HG02610 (cell line): ENCODE data around the gene LSM7.

Source experiments
- ATAC-seq: cut with Tn5 transposase; IDR thresholded peaks from one replicate; pipeline ENCODE4 v1.9.1; 2021; ENCODE audit warnings: mild to moderate bottlenecking, moderate library complexity; ENCODE audit not compliant: unreplicated experiment

The LSM7 gene

GRCh38 chr19:2328401-2329148, at the start of gene LSM7, which contains the start of gene SPPL2B:
Gene LSM7 (minus strand): TSS chr19:2328586. CDS start chr19:2328566, 20 bp downstream.
Gene SPPL2B (plus strand): TSS chr19:2328684. CDS start chr19:2328710, 26 bp downstream.
- peak; percentile 51 for ATAC-seq

GRCh38 chr19:2376784-2377519, 48.6 kb upstream of the LSM7 start:
- no peak for ATAC-seq

- ATAC-seq, result no peak
Measured at GRCh38 chr19:2375353-2376121, 47.2 kb upstream of the LSM7 start.

- ATAC-seq, result no peak
Measured at GRCh38 chr19:2374808-2375207, 46.4 kb upstream of the LSM7 start.

GRCh38 chr19:2372076-2372612, 43.8 kb upstream of the LSM7 start:
- no peak for ATAC-seq

DNA sequence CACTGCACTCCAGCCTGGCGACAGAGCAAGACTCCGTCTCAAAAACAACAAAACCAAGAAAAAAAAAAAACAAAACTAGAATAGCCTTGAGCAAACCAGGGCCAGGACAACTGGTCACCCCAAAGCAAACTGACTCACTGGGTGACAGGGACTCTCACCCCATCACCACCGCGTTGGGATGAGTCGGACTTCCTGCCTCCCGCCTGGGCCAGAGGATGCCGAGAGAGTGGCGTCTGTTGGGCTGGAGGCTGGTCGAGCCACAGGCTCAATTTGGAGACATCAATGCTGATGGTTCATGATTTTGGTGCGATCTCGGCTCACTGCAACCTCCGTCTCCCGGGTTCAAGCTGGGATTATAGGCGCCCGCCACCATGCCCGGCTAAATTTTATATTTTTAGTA, 43.3 kb upstream of the LSM7 start:
- no peak for ATAC-seq

- no peak for ATAC-seq
Measured at GRCh38 chr19:2365201-2365970, 37.0 kb upstream of the LSM7 start.

DNA sequence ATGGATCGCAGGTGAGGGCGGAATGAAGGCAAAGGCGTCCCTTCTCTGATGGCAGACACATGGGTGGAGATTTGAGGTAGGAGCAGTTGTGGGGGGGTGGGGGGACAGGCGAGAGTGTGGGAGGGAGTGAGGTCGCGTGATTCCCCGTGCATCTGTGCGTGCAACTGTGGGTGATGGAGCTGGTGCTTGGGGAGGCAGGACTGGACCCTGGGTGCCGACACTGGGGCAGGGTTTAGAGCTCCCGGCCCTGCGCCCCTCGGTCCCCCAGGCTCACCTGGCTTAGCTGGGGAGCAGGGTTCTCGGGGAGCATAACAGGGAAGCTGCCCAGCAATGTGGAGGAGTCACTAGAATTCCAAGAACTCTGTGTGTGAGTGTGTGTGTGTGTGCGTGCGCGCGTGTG, 35.0 kb upstream of the LSM7 start:
- no peak for ATAC-seq

GRCh38 chr19:2362970-2363300, 34.5 kb upstream of the LSM7 start:
- ATAC-seq, result no peak

- no peak for ATAC-seq
Measured at GRCh38 chr19:2362046-2362969, 33.9 kb upstream of the LSM7 start.

- ATAC-seq, result no peak
Measured at GRCh38 chr19:2361246-2362045, 33.1 kb upstream of the LSM7 start.

- ATAC-seq, result no peak
Measured at GRCh38 chr19:2360833-2361232, 32.4 kb upstream of the LSM7 start.

- no peak for ATAC-seq
Measured at GRCh38 chr19:2359992-2360685, 31.8 kb upstream of the LSM7 start, which contains the start of gene TMPRSS9. Gene TMPRSS9 (plus strand): TSS chr19:2360265. CDS start chr19:2389786, 29,521 bp downstream.

GRCh38 chr19:2358548-2359173, 30.3 kb upstream of the LSM7 start:
- ATAC-seq, result no peak

DNA sequence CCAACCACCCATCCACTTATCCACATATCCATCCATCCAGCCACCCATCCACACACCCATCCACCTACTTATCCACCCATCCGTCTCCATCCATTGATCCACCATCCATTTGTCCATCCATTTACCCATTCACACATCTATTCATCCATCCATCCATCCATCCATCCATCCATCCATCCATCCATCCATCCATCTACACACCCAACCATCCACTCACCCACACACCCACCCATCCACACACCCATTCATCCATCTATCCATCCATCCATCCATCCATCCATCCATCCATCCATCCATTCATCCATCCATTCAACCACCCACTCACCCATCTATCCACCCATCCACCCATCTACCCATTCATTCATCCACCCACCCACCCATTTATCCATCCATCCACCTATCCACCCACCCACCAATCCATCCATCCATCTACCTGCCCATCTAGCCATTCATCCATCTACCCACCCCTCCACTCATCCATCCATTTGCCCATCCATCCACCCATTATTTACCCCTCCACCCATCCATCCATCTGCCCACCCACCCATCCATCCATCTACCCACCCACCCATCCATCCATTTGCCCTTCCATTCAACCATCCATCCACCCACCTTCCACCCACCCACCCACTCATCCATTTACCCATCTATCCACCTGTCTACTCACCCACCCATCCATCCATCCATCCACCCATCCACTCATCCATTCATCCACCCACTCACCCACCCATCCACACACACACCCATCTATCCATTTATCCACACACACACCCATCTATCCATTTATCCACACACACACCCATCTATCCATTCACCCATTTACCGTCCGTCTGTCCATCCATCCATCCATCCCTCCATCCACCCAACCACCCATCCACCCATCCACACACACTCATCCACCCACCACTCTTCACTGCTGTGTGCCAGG, 29.2 kb upstream of the LSM7 start:
- ATAC-seq, result no peak

DNA sequence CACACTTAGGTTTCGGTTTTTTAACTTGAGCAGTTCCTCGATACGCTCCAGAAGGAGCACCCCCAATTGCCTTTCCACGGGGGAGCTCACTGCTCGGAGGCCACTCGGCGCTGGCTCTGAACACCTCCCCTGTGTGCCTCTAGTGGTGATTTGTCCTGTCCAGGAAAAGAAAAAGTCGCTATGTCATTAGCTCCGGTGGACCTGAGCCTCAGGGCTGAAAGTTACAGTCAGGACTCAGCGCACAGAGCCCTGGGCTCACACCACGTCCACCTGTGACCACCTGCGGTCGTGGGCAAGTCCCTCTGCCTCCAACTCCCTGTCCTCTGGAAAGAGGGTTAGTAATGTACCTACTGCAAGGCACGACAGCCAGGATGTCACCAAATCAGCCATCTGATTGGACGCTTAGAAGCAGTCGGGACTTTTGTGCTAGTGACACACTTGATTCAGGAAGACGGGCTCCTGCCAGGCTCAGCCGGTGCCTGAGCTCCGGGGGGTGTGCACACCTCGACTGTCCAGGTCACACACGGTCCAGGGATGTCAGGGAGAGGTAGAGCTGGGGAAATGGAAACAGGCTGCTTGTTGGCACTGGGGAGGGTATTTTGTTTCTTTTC, 27.8 kb upstream of the LSM7 start:
- ATAC-seq, result no peak
